ENCODE results near the gene OGDH.

OGDH gene

GRCh38 chr7:44565097-44565794 lies 41.2 kb upstream of the OGDH start (continued):
- TF ChIP-seq ZNF10 (tag by site-specific recombination; IDR thresholded peaks at IDR 0.05) (no peak), ZNF621 (tag by site-specific recombination; IDR thresholded peaks at IDR 0.05) (no peak), ZSCAN5A (tag by site-specific recombination; IDR thresholded peaks at IDR 0.05) (no peak), HOXA7 (CRISPR knock-in tag; IDR thresholded peaks at IDR 0.05; ENCODE audit: borderline replicate concordance) (no peak), ZNF677 (tag by site-specific recombination; IDR thresholded peaks at IDR 0.05) (no peak), ZNF24 (tag by site-specific recombination; IDR thresholded peaks at IDR 0.05) (no peak), ZFP41 (tag by site-specific recombination; IDR thresholded peaks at IDR 0.05; ENCODE audit: borderline replicate concordance) (no peak), SP7 (tag by site-specific recombination; IDR thresholded peaks at IDR 0.05) (no peak), ZNF548 (tag by site-specific recombination; IDR thresholded peaks at IDR 0.05) (no peak), ZNF239 (tag by site-specific recombination; IDR thresholded peaks at IDR 0.05) (no peak), ZBTB7A (tag by site-specific recombination; IDR thresholded peaks at IDR 0.05; ENCODE audit: low read depth) (no peak), ZNF549 (tag by site-specific recombination; IDR thresholded peaks at IDR 0.05) (no peak), ZNF747 (tag by site-specific recombination; IDR thresholded peaks at IDR 0.05) (no peak), ZNF292 (tag by site-specific recombination; IDR thresholded peaks at IDR 0.05; ENCODE audit: borderline replicate concordance, low read depth) (no peak), ZNF114 (tag by site-specific recombination; IDR thresholded peaks at IDR 0.05) (no peak), ZBTB6 (tag by site-specific recombination; IDR thresholded peaks at IDR 0.05) (no peak), KLF8 (tag by site-specific recombination; IDR thresholded peaks at IDR 0.05) (no peak), CTCF (tag by site-specific recombination; IDR thresholded peaks at IDR 0.05) (peak; percentile 85), BCL11A (tag by site-specific recombination; IDR thresholded peaks at IDR 0.05; ENCODE audit: low read depth) (no peak), ZNF596 (tag by site-specific recombination; IDR thresholded peaks at IDR 0.05) (no peak), ZNF660 (tag by site-specific recombination; IDR thresholded peaks at IDR 0.05) (0 out of 2 replicates have a peak, but pooled peaks have one; percentile 31), ZNF311 (tag by site-specific recombination; IDR thresholded peaks at IDR 0.05; ENCODE audit: borderline replicate concordance) (no peak), ZNF560 (tag by site-specific recombination; IDR thresholded peaks at IDR 0.05; ENCODE audit: borderline replicate concordance) (no peak), KLF1 (tag by site-specific recombination; IDR thresholded peaks at IDR 0.05) (no peak), ZSCAN30 (tag by site-specific recombination; IDR thresholded peaks at IDR 0.05) (no peak), ZNF449 (tag by site-specific recombination; IDR thresholded peaks at IDR 0.05) (peak; percentile 13; the same call in 1 of the 2 replicates), KLF10 (tag by site-specific recombination; IDR thresholded peaks at IDR 0.05) (no peak), ZNF274 (IDR thresholded peaks at IDR 0.05; ENCODE audit: low read length) (no peak), ZNF274 (tag by site-specific recombination; IDR thresholded peaks at IDR 0.05; ENCODE audit: borderline replicate concordance) (no peak), ZNF664 (tag by site-specific recombination; IDR thresholded peaks at IDR 0.05) (no peak), ZBTB10 (tag by site-specific recombination; IDR thresholded peaks at IDR 0.05) (no peak), ZNF184 (tag by site-specific recombination; IDR thresholded peaks at IDR 0.05) (no peak), HOXC10 (CRISPR knock-in tag; IDR thresholded peaks at IDR 0.05) (no peak), YY1 (tag by site-specific recombination; IDR thresholded peaks at IDR 0.05) (no peak)
